GF-D8 (cell line): ENCODE data around the gene TLR7.

Experiments used
- DNase-seq: peaks from one replicate; lab custom pipeline; 2025; lab: John Stamatoyannopoulos, UW

Gene TLR7

DNA sequence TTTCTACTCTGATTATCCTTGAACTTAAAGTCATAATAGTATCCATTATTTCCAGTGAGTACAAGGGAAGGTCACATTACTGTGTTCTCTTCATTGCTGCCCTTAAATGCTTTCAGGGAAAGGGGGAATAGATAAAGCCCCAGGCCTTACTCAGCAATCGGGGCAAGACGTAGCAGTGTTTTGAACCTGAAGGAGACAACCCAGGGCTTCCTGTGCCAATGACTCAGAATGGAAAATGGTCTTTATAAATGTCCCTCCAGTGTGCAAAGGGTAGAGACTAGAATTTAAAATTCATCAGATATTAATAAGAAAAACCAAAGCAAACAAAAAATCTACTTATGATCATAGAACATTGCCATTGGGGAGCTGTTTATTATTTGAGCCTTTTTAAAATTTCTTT lies 63.3 kb downstream of the TLR7 start:
- DNase-seq, result no peak

DNA sequence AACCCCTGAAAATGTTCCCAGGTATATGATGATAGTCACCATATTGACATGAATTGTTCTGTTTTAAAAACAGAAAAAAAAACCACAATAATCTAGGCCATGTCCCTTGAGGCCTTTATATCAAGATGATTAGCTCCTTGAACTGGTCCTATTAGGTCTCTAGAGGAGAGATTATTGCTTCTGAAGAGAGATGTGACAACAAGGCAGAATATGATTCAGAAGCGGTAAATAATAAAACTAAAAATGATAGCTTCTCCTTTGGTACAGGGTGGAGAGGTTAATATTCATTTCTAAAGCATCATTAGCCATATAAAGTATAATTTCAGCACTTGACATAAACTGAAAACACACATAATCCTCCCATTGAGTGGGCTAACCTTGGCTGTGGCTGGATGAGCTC lies 65.4 kb downstream of the TLR7 start:
- DNase-seq, result no peak

DNA sequence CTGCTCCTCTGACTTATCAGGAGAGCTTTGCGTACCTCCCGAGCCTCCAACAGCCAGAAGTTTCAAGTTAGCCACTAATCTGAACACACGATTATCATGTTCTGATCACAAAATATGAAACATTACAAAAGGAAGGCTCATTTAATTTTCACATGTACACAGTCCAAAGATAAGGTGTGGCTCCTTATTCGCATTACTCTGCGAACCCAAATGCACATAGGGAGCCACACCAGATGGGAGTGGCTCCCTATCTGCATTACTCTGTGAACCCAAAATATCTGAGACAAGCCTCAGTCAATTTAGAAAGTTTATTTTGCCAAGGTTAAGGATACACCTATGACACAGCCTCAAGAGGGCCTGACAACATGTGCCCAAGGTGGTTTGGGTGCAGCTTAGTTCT lies 68.0 kb downstream of the TLR7 start:
- DNase-seq, result no peak

DNA sequence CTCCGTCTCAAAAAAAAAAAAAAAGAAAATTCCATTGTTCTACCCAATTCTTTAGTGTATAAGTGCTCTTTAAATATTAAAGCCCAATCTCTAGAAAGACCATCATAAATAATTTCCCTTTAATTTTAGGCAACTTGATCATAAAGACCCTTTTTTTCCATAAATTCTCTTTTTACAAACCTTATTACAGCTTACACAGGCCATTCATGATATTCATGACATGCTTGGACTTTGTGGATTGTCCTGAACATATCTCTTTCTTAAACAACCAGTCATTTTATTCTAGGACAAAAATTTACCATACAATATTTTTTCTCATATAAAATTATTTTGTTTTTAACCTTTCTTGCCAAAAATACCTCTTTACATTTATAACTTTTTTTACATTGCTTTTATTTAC lies 70.1 kb downstream of the TLR7 start:
- DNase-seq, result no peak
